GM23338 (cell line): ENCODE data around the gene KLHL18. TPM values are rescaled to one million over a fixed set of nuclear protein-coding genes. Genes with fewer than 3 reads are reported as not detected.

ENCODE experiments used
- ATAC-seq: fragments of 200-7000 bp; cut with Tn5 transposase; 3 replicates; pipeline ENCODE4 v1.9.1; 2020
- DNase-seq: peaks from one replicate; pipeline ENCODE4 v3.0.0-alpha.2; 2015; ENCODE audit warnings: low spot score
- H2AFZ ChIP-seq: fragments of 200-600 bp; sonication (generic); 2 replicates; pipeline ENCODE4 v1.8.0; 2016; ENCODE audit warnings: antibody characterized with exemption, mild to moderate bottlenecking, moderate library complexity
- H3F3A ChIP-seq: fragments of 200-600 bp; sonication (generic); replicated peaks from 2 replicates; pipeline ENCODE4 v1.8.0; 2017; ENCODE audit warnings: antibody characterized with exemption, mixed run types, low read depth
- H3K27ac ChIP-seq: fragments of 200-600 bp; sonication (generic); 2 replicates; pipeline ENCODE4 v1.6.1; 2016; ENCODE audit warnings: low read depth
- H3K27me3 ChIP-seq: fragments of 200-600 bp; sonication (generic); 2 replicates; pipeline ENCODE4 v1.8.0; 2016; ENCODE audit warnings: mild to moderate bottlenecking, mixed run types, moderate library complexity; ENCODE audit not compliant: insufficient read depth
- H3K36me3 ChIP-seq: fragments of 200-600 bp; sonication (generic); 2 replicates; pipeline ENCODE4 v1.8.0; 2016; ENCODE audit warnings: mild to moderate bottlenecking; ENCODE audit not compliant: insufficient read depth
- H3K4me1 ChIP-seq: fragments of 200-600 bp; sonication (generic); 2 replicates; pipeline ENCODE4 v1.8.0; 2016; ENCODE audit warnings: mild to moderate bottlenecking, moderate library complexity; ENCODE audit not compliant: insufficient read depth
- H3K4me2 ChIP-seq: fragments of 200-600 bp; sonication (generic); 2 replicates; pipeline ENCODE4 v1.7.1; 2017; ENCODE audit warnings: mixed run types
- H3K4me3 ChIP-seq: fragments of 200-600 bp; sonication (generic); 2 replicates; pipeline ENCODE4 v1.6.1; 2016; ENCODE audit warnings: mixed run types
- H3K79me2 ChIP-seq: fragments of 200-600 bp; sonication (generic); replicated peaks from 2 replicates; pipeline ENCODE4 v1.8.0; 2017; ENCODE audit warnings: mild to moderate bottlenecking; ENCODE audit not compliant: insufficient read depth
- H3K9me2 ChIP-seq: fragments of 200-600 bp; sonication (generic); 2 replicates; pipeline ENCODE4 v1.8.0; 2017; ENCODE audit not compliant: insufficient read depth
- H4K20me1 ChIP-seq: fragments of 200-600 bp; sonication (generic); replicated peaks from 2 replicates; pipeline ENCODE4 v1.8.0; 2017; ENCODE audit warnings: mild to moderate bottlenecking; ENCODE audit not compliant: insufficient read depth
- H3K27ac Mint-ChIP-seq: 2 replicates; pipeline ENCODE4 v1.8.0; 2020; ENCODE audit warnings: inconsistent platforms, mild to moderate bottlenecking, moderate library complexity, mixed read lengths
- H3K27me3 Mint-ChIP-seq: 3 replicates; pipeline ENCODE4 v1.8.0; 2022; ENCODE audit warnings: low read depth, mild to moderate bottlenecking, moderate library complexity, mixed read lengths, inconsistent platforms; ENCODE audit not compliant: insufficient read depth, poor library complexity
- H3K36me3 Mint-ChIP-seq: 3 replicates; pipeline ENCODE4 v1.8.0; 2021; ENCODE audit warnings: low read depth, mild to moderate bottlenecking, inconsistent platforms, moderate library complexity, mixed read lengths
- H3K4me1 Mint-ChIP-seq: 3 replicates; pipeline ENCODE4 v1.8.0; 2020; ENCODE audit warnings: mild to moderate bottlenecking, inconsistent platforms, mixed read lengths
- H3K4me3 Mint-ChIP-seq: 3 replicates; pipeline ENCODE4 v1.8.0; 2021; ENCODE audit warnings: moderate library complexity, mild to moderate bottlenecking, inconsistent platforms, mixed read lengths
- H3K9me3 Mint-ChIP-seq: 3 replicates; pipeline ENCODE4 v1.8.0; 2020; ENCODE audit warnings: moderate library complexity, mild to moderate bottlenecking, inconsistent platforms, mixed read lengths
- CREB1 ChIP-seq: fragments of 250-450 bp; sonication (Bioruptor Pico); IDR thresholded peaks from 2 replicates; pipeline ENCODE4 v1.5.0; 2020; ENCODE audit warnings: low read depth, mild to moderate bottlenecking, moderate library complexity
- CTCF ChIP-seq, 2 experiments: fragments of 200-600 bp in 1 of 2; sonication (generic) in 1 of 2; conservative IDR thresholded peaks; 2 replicates each; pipeline versions ENCODE4 v1.5.1 to v1.6.1; 2016 to 2017; ENCODE audit warnings: antibody characterized with exemption in 2 of 2, low read depth in 2 of 2, mild to moderate bottlenecking in 2 of 2, moderate library complexity in 1 of 2
- ETS1 ChIP-seq: IDR thresholded peaks from 2 replicates; pipeline ENCODE4 v1.6.1; 2016; ENCODE audit warnings: antibody characterized with exemption
- EZH2 ChIP-seq: fragments of 200-600 bp; sonication (generic); IDR thresholded peaks from one replicate; pipeline ENCODE4 v1.8.0; 2017; ENCODE audit warnings: antibody characterized with exemption, mild to moderate bottlenecking, low read depth; ENCODE audit not compliant: unreplicated experiment
- JUNB ChIP-seq: IDR thresholded peaks from one replicate; pipeline ENCODE4 v1.6.1; 2016; ENCODE audit warnings: antibody characterized with exemption; ENCODE audit not compliant: unreplicated experiment
- NANOG ChIP-seq: IDR thresholded peaks from 2 replicates; pipeline ENCODE4 v1.6.1; 2016; ENCODE audit warnings: antibody characterized with exemption, borderline replicate concordance
- POLR2AphosphoS5 ChIP-seq: IDR thresholded peaks from 2 replicates; pipeline ENCODE4 v1.6.1; 2016; ENCODE audit warnings: antibody characterized with exemption, low read depth
- REST ChIP-seq: IDR thresholded peaks from one replicate; pipeline ENCODE4 v1.6.1; 2018; ENCODE audit warnings: antibody characterized with exemption; ENCODE audit not compliant: unreplicated experiment
- STAT1 ChIP-seq: IDR thresholded peaks from one replicate; pipeline ENCODE4 v1.6.1; 2016; ENCODE audit warnings: antibody characterized with exemption; ENCODE audit not compliant: unreplicated experiment
- ZNF114 ChIP-seq: fragments of 250-450 bp; sonication (Bioruptor Pico); IDR thresholded peaks from 2 replicates; pipeline ENCODE4 v1.5.0; 2020; ENCODE audit warnings: mild to moderate bottlenecking, moderate library complexity
- ZNF462 ChIP-seq: fragments of 250-450 bp; sonication (Bioruptor Pico); IDR thresholded peaks from 2 replicates; pipeline ENCODE4 v1.5.0; 2020; ENCODE audit warnings: mild to moderate bottlenecking, moderate library complexity
- polyA plus RNA-seq: library from polyadenylated mRNA; unstranded; fragments of >200 nt; fragmentation: Nextera tagmentation; extraction: Ambion mirVana; gene quantifications from 2 replicates; pipeline ENCODE4 v1.2.1, GENCODE V29; 2016
- total RNA-seq: library from RNA; depleted of rRNA; stranded (reverse); fragments of >200 nt; shearing (Covaris generic); gene quantifications from 2 replicates; pipeline ENCODE4 v1.2.3, GENCODE V29; 2014

Gene KLHL18
- total and polyA plus RNA-seq, 2 experiments from 2014 or later, result 11.3 to 18.1 TPM

- TF ChIP-seq ZNF462 (CRISPR knock-in tag) (no peak), NANOG (no peak), ETS1 (no peak), JUNB (no peak)
Observed at GRCh38 chr3:47266709-47267489, 15.8 kb upstream of the KLHL18 start (continued).

GRCh38 chr3:47267490-47267824, 15.3 kb upstream of the KLHL18 start:
- no peaks in the 10 kb centered on the region for H3K4me1 Mint-ChIP-seq
- H3K27ac Mint-ChIP-seq, result no peak overlapping the region
- H3K27me3 Mint-ChIP-seq, result peaks cover 9% of the 10 kb centered on the region
- Histone ChIP-seq H3K27ac (no peak overlapping the region), H3K4me2 (no peak overlapping the region), H3F3A (no peaks in the 10 kb centered on the region), H3K9me2 (no peaks in the 10 kb centered on the region), H4K20me1 (no peaks in the 10 kb centered on the region), H3K27me3 (no peaks in the 10 kb centered on the region), H2AFZ (no peak overlapping the region), H3K4me1 (no peaks in the 10 kb centered on the region), H3K79me2 (no peaks in the 10 kb centered on the region), H3K4me3 (no peak overlapping the region), H3K36me3 (no peaks in the 10 kb centered on the region)
- ATAC-seq (no peak), DNase-seq (no peak)
- no peak overlapping the region for H3K4me3 Mint-ChIP-seq
- no peaks in the 10 kb centered on the region for H3K36me3 Mint-ChIP-seq
- H3K9me3 Mint-ChIP-seq, result no peaks in the 10 kb centered on the region
- TF ChIP-seq EZH2 (no peak), POLR2AphosphoS5 (no peak), REST (no peak), CREB1 (CRISPR knock-in tag) (no peak), ZNF114 (CRISPR knock-in tag) (no peak), ETS1 (no peak), CTCF (conservative IDR thresholded peaks at IDR 0.05; ENCODE audit: low read depth in 2 of 2) (no peak), STAT1 (no peak)
